ENCODE results near the gene HARBI1. TPM values are rescaled to one million over a fixed set of nuclear protein-coding genes. Genes with fewer than 3 reads are reported as not detected.

Gene HARBI1
- total RNA-seq, 1 donor from 2014 or later = 5.0 TPM

DNA sequence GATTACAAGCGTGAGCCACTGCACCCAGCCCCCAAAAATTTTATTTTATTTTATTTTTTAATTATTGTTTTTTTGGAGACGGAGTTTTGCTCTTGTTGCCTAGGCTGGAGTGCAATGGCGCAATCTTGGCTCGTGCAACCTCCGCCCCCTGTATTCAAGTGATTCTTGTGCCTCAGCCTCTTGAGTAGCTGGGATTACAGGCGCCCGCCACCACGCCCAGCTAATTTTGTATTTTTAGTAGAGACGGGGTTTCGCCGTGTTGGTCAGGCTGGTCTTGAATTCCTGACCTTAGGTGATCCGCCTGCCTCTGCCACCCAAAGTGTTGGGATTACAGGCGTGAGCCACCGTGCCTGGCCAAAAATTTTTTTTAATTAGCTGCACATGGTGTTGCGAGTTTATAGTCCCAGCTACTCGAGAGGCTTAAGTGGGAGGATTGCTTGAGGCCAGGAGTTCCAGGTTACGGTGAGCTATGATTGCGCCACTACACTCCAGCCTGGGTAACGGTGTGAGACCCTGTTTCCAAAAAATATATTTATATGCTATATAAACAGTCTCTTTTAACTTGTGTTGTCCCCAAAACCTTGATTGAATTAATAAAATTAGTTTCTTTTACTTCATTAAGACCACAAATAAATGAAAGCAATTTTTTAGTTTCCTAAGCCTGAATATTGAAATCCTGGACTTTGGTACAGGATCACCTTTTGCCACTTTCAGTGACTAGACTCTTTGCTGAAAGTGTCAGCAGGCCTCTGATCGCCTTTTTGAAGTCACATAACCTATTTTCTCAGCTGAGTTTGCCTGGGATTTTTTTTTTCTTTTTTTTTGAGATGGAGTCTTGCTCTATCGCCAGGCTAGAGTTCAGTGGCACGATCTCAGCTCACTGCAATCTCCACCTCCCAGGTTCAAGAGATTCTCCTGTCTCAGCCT, 16.5 kb upstream of the HARBI1 start:
- no peak for DNase-seq (ENCODE audit: low read depth in 2 of 2)

DNA sequence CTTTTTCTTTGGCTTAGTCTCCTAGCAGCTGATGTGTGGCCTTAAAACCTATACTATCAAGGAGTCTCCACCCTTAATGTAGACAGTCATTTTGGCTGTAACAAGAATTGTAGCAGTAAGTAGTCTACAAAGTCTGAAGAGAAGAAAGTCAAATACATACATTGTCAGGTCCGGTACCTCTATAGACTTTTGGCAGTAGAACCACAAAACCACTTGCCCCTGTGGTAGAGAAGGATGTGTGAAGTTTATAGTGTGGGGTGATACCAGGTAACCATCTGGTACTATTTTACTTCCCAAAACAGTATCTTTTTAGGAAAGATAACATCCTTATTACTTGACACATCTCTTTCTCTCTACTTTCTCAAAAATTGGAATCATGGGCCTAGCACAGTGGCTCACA, 15.5 kb upstream of the HARBI1 start:
- no peak for DNase-seq (ENCODE audit: low read depth in 2 of 2)

DNA sequence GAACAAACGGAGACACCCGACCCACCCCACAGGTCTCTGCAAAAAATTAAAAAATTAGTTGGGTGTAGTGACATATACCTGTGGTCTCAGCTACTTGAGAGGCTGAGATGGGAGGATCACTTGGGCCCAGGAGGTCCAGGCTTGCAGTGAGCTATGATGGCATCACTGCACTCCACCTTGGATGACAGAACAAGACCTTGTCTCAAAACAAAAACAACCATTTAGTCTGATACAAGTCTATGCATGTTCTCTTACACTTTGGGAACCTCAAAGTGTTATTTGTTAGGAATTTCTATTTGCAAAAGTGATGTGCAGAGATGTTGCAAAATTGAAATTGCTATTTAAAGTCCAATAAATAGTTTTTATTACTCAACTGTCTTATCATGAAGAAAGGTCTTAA, 14.6 kb upstream of the HARBI1 start:
- DNase-seq (ENCODE audit: low read depth in 2 of 2) = no peak

DNA sequence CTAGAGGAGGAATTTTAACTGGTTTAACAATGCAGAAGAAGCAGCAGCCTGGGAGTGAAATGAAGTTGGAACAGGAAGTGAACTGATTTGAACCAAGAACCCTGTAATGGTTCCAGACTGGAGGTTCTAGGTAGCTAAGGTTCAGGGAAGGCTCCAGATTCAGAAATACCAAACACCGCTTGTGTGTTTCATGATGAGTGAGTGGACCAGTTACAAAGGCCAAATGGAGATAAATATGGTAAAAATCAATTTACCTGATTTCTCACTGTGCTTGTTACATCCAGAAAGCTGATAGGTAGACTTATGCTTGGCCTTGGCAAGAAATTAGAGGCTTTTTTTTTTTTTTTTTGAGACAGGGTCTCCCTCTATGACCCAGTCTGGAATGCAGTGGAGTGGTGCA, 13.2 kb upstream of the HARBI1 start:
- DNase-seq (ENCODE audit: low read depth in 2 of 2) = no peak

DNA sequence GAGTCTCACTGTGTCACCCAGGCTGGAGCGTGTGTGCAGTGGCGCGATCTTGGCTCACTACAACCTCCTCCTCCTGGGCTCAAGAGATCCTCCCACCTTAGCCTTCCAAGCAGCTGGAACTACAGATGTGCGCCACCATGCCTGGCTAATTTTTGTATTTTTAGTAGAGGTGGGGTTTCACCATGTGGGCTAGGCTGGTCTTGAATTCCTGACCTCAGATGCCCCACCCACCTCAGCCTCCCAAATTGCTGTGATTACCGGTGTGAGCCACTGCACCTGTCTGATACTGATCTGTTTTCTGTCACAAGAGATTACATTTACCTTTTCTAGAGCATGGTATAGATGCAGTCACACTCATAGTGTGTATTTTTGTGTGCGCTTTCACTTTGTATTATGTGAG, 11.9 kb upstream of the HARBI1 start:
- no peak for DNase-seq (ENCODE audit: low read depth in 2 of 2)

DNA sequence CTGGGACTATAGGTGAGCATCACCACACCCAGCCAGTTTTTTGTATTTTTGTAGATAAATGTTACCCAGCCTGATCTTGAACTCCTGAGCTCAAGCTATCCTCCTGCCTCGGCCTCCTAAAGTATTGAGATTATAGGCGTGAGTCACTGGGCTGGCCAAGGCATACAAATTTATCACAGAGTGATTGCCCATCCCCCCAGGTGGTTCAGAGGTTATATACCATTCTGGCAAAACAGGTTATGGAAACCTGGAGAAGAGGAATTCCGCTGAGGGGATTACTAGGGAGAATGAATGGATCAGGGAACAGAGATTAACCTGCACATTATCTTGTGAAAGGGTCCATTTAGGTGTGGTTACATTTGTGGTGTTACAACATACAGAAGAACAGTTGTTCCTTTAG, 8.4 kb upstream of the HARBI1 start:
- DNase-seq (ENCODE audit: low read depth in 2 of 2) = no peak

DNA sequence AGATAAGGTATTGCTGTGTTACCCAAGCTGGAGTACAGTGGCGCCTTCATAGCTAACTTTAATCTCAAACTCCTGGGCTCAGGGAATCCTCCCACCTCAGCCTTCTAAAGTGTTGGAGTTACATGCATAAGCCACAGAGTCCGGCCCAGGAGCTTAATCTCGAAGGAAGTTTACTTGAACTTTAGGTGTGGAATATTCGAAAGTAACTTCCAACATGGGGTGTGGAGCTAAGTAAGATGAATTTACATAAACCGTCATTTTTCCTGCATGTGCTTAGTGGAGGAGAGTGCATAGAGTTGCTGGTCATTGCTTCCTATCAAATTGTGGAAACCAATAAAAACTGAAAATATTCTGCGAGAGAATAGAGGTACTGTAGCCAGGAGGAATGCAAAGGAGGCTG, 1.8 kb upstream of the HARBI1 start:
- no peak for DNase-seq (ENCODE audit: low read depth in 2 of 2)

DNA sequence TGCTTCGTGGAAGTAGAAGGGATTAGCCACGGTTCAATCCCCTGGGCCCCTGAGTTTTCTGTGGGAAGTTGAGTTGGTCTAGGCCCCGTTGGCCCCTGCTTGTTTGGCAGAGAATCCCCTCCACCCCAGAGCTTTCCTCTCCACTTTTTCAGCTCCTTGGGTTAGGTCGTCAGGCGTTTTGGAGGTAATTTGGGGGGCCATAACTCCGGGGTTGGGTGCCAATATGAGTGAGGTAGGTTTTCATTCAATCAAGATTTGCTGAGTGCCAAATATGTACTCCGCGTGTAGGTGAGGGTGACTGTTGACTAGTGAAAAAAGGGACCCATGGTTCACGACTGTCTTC, 916 bp upstream of the HARBI1 start:
- no peak for DNase-seq (ENCODE audit: low read depth in 2 of 2)

DNA sequence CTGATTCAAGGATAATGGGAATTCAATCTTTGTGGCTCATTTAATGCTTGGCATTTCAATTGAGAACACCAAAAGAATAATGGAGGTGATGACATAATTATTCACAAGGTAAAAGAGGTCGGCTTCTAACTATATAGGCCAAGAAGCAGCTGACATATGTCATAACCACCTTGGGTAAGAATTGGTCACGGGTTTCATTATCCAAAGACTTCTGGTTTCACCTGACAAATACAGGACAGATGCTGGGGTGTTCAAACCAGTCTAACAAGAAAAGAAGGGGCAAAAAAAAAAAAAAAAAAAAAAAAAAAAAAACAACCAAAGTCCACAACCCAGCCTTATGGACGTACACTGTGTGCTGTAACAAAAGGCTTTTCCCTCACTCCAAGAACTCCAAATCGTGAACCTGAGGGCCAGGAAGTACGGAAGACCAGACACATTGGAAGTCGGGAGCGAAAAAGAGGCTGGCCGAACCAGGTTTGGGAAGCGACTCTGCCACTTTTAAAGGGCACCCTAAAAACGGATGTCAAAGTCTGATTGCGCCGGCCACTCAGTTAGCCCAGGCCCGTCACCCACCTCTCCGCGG, 385 bp downstream of the HARBI1 start:
- no peak for DNase-seq (ENCODE audit: low read depth in 2 of 2)

DNA sequence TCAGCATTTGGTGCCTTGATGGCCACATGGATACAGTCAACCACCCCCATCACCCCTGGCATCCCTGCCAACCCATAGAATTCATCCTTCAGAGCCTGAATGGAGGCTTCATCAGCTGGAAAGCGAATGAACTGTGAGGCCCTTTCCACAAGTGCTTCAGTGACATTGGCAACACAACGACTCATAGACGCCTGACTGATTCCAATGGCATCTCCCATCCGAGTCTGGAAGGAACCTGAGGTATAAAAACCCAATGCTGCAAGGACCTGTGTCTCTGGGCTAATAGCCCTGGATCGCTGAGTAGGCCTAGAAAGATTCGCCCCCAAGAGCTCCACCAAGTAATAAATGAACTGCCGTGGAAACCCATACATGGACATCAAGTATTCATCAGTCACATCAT, 1.3 kb downstream of the HARBI1 start:
- no peak for DNase-seq (ENCODE audit: low read depth in 2 of 2)

DNA sequence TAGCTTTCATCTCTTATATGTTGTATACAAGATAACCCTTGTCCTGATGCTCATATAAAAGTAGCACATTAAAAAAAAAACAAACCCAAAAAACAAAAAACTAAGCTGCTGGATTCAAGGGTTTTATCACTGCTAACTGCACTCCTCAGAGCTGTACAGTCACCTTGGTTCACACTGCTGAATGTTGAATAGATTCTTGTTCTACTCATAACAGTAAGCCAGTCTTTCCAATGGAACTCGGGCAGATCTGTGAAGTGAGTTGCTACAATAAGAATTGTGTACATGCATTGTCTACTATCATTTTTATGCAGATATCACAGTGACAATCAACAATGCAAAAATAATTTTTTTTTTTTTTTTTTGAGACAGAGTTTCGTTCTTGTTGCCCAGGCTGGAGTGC, 4.7 kb downstream of the HARBI1 start:
- DNase-seq (ENCODE audit: low read depth in 2 of 2) = no peak

DNA sequence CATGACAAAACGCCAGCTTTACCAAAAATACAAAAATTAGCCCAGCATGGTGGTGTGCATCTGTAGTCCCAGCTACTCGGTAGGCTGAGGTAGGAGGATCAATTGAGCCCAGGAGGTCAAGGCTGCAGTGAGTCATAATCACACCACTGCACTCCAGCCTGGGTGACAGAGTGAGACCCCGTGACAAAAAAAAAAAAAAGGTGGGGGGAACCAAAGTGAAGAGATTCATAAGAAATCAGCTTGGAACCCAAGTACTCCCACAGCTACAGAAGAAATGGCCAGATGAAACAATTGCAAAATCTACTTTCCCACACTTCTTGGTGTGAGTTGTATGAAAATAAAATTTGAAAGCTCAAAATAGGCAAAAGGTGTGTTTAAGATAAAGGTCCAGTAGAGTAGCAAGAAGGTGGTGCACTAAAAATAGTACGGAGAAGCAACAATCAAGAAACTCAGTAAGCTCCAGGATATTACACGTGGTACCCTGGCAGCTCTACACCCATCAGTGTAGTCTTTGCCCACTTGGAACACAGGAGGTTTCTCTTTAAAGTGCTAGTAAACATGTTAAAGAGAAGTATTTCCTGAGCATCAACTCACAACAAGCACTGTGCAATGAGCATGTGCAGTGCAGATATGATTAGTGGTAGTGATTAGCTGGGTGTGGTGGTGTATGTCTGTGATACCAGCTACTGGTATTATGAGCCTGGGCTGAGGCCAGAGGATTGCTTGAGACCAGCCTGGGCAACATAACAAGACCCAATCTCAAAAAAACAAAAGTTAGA, 5.3 kb downstream of the HARBI1 start:
- no peak for DNase-seq (ENCODE audit: low read depth in 2 of 2)

DNA sequence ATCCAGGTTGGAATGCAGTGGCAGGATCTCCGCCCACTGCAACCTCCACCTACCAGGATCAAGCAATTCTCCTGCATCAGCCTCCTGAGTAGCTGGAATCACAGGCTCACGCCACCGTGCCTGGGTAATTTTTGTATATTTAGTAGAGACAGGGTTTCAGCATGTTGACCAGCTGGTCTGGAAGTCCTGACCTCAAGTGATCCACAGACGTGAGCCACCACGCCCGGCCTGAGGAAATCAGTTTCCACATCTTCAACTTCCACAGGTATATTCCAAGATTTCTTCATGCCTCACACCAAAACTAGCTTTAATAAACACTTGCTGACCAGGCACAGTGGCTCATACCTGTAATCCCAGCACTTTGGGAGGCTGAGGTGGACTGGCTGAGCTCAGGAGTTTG, 7.6 kb downstream of the HARBI1 start:
- no peak for DNase-seq (ENCODE audit: low read depth in 2 of 2)

DNA sequence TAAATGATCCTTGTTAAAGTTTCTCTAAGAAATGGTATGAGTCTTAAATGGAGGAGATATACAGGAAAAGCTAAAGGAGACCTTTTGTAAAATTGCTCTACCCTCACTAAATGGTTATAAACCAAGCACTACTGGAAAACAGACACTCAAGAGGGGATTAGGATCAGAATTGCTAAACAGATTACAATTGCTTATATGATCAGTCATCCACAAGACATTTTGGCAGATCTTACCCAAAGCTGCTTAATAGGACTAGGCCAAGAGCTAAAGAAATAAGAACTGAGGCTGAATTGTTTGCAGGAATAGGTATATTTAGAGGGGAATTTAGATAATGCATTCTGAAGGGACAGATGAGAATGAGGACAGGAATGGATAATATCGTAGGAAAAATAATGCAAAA, 9.5 kb downstream of the HARBI1 start:
- DNase-seq (ENCODE audit: low read depth in 2 of 2) = no peak

DNA sequence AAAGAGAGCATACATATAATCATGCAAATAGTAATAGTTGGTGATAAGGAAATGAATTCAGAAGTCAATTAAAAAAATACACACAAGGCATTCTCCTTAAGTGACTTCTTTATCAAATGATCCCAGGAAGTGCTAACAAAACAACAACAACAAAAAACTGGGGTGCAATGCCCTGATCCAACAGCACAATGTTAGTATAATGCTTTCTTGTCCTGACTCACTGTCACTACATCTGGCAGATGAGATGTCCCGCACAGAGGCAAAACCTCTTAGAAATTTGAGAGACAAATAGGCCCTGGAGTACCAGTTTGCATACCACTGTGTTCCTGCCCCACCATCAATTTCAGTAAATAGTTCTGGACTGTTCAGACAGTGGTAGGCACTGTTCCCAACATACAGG, 12.2 kb downstream of the HARBI1 start:
- no peak for DNase-seq (ENCODE audit: low read depth in 2 of 2)

DNA sequence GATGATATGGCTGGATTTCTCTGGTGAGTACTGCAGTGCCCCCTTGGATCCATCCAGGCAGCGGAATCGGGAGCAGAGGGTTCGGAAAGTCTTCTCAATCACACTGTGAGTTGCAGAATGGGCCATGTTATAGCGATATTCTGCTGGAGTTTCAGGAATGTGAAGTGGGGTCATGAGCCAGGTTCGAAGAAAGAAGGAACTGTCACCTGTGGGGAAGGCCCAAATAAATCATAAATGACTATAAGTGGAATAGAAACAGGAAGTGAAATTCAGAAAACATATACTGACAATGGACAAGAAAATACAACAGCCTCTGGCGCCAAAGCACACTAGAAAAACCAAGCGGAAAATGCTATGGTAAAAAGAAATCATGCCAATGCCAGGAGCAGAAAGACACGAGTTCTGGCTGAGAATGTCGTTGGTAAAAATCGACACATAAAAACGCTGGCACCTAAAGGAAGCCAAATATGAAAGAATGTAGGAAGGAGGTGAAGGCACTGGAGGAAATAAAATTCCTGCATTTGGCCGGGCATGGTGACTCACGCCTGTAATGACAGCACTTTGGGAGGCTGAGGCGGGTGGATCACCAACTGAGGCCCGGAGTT, 13.2 kb downstream of the HARBI1 start:
- no peak for DNase-seq (ENCODE audit: low read depth in 2 of 2)

DNA sequence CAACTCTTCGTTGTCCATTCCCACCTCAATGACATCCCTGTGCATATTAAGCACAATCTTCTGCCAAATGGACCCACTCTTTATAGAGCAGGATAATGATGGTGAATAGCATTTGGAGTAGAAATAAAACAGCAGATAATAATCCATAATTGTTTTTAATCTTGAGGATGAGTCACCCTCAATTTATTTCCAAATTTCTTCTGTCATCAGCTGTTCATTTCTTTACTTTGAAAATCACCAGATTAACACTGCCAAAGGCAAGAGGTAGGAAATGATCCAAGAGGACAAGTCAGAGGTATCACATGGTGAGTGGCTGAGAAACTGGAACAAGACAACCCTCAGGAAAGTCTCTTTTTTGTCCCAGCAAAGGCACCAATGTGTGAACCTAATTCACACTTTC, 15.9 kb downstream of the HARBI1 start:
- DNase-seq (ENCODE audit: low read depth in 2 of 2) = peak in 1 of 2 donors; percentile 27

DNA sequence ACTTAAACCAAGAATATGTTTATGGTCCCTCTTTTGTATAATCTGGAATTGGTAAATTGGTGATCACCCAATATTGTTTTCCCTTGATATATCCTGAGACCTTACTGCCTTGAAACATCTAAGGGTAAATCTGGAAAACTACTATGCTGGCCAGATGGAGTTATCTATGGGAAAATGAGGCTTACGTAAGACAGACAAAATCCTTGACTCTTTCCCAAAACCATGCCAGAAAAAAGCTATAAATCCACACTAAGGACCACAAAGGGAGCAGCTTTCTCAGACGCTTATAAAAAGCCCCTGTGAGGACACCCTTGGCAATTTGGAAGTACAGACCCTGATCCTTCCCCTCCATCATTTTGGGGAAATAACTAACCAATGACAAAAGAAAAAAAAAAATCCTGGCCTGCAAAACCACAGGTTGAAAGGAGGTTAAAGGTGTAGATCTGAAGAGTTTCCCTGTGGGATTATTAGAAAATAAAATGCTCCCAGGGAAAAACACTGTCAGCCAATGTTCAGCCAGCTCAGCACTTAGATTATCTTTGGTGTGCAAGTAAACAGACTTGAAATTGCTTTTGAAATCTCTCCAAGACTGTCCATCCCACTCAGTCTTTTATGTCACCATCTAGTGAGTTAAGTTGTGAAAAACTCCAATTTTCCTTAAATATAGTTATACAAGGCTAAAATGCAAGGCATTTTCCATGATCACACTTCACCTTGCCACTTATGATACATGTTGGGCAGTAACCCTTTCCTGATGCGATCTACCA, 16.6 kb downstream of the HARBI1 start:
- no peak for DNase-seq (ENCODE audit: low read depth in 2 of 2)

DNA sequence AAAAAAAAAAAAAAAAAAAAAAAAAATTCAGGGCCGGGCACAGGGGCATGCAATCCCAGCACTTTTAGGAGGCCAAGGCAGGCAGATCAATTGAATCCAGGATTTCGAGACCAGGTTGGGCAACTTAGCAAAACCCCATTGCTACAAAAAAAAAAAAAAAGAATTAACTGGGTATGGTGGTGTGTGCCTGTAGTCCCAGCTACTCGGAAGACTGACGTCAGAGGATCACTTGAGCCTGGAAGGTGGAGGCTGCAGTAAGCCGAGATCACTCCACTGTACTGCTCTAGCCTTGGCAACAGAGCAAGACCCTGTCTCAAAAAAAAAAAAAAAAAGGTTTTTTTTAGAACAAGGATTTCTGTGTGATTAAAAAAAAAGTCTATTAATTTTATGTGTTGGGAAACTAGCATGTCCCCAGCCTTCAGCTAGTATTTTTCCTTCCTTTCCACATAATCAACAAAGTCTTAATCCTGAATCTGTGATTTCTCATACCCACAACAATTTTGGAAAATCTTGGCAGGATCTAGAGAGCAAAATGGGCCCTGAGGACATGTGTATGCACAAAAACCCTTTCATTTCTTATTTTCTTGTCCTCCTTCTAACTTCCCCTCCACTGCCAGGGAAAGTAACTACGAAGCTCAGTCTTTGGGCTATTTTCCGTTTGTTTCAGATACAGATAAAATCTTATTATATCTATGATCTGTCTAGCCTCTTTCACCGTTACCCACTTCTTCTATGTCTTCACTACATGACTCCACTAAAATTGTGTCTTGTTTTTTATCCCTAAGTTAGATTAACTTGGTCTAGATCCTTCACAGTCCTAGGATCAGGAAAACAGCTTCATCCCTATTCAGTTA, 17.5 kb downstream of the HARBI1 start:
- no peak for DNase-seq (ENCODE audit: low read depth in 2 of 2)

DNA sequence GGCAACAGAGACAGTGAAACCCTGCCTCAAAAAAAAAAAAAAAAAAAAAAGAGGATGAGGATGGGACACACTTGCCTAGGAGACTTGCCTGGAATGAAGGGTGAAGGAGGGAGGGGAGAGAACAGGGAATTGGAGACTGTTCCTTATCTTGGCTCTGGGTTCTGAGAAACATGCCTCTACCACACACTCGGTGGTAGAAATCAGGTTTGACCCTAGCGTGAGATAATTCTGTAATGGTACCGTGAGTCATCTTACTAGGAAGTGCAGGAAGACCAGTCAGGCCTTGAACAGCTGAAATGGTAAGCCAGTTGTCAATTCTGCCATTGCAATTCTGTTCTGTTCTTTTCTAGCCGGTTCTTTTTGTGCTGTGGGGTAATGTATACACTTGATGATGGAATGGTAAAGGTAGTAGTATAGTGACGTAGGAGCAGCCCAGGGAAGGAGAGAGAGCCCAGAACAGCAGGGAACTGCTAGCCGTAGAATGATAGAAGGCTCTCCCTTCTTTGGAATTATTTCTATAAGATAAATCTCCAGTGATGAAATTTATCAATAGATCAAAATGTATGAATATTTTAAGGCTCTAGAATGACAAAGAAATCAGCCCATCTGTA, 19.3 kb downstream of the HARBI1 start:
- DNase-seq (ENCODE audit: low read depth in 2 of 2) = peak; percentile 19 to 89

All from lung microvascular endothelial cell (primary cell).